Neural progenitor cell (in vitro differentiated cells): Measurements from ENCODE around the gene POLR3A.

Experiments
- CTCF ChIP-seq: fragments of 200-600 bp; sonication (generic); IDR thresholded peaks from 2 replicates; pipeline ENCODE4 v1.5.1; 2017; ENCODE audit warnings: antibody characterized with exemption, mild to moderate bottlenecking
- EZH2 ChIP-seq: fragments of 200-600 bp; sonication (generic); IDR thresholded peaks from 2 replicates; pipeline ENCODE4 v1.6.1; 2017; ENCODE audit warnings: antibody characterized with exemption, mild to moderate bottlenecking, moderate library complexity

GRCh38 chr10:77970869-77971803, 58.2 kb downstream of the POLR3A start:
- no peak for TF ChIP-seq CTCF
- no peak for TF ChIP-seq EZH2
